Mammary epithelial cell (primary cell): ENCODE measurements around the gene CHAF1B.

Source experiments
- CTCF ChIP-seq, 2 donors: IDR thresholded peaks in 1 of 2; conservative IDR thresholded peaks in 1 of 2; 2 replicates each; pipeline ENCODE4 v1.5.1; 2011 to 2012; ENCODE audit warnings: inconsistent platforms in 2 of 2, low read length in 2 of 2, mild to moderate bottlenecking in 2 of 2, control low read depth in 1 of 2, low read depth in 1 of 2; ENCODE audit not compliant: insufficient read depth in 1 of 2; ENCODE audit errors: extremely low read depth in 1 of 2
- EZH2 ChIP-seq: IDR thresholded peaks from 2 replicates; pipeline ENCODE4 v1.6.1; 2012; ENCODE audit warnings: low read length, inconsistent platforms, borderline replicate concordance

GRCh38 chr21:36411301-36411700, 26.1 kb downstream of the CHAF1B start:
- TF ChIP-seq CTCF (conservative IDR thresholded peaks at IDR 0.05 in 1 of 2, IDR thresholded peaks at IDR 0.05 in 1 of 2; ENCODE audit: extremely low read depth in 1 of 2, insufficient read depth in 1 of 2, low read depth in 1 of 2, low read length in 2 of 2) (no peak), EZH2 (no peak)
